Esophagus muscularis mucosa (tissue), 4 donors: Measurements from ENCODE around the gene SPG11. TPM values are rescaled to one million over a fixed set of nuclear protein-coding genes. Genes with fewer than 3 reads are reported as not detected.

Source experiments
- DNase-seq: peaks from one replicate; pipeline ENCODE4 v3.0.0-alpha.2; 2017; ENCODE audit errors: extremely low spot score
- H3K27ac ChIP-seq, 4 donors: fragments of 200-600 bp; sonication (generic); replicated peaks in 1 of 4; 1 replicate in 3 of 4; 2 replicates in 1 of 4; pipeline ENCODE4 v1.5.1; 2016 to 2019; ENCODE audit warnings: mild to moderate bottlenecking in 1 of 4
- H3K27me3 ChIP-seq, 4 donors: fragments of 200-600 bp; sonication (generic); one replicate each; pipeline versions ENCODE4 v1.5.1 to v1.6.0; 2016 to 2019
- H3K36me3 ChIP-seq, 4 donors: fragments of 200-600 bp; sonication (generic); one replicate each; pipeline ENCODE4 v1.5.1; 2016 to 2019
- H3K4me1 ChIP-seq, 4 donors: fragments of 200-600 bp; sonication (generic); one replicate each; pipeline ENCODE4 v1.5.1; 2016 to 2019
- H3K4me3 ChIP-seq, 4 donors: fragments of 200-600 bp; sonication (generic); 1 replicate in 2 of 4; 2 replicates in 2 of 4; pipeline ENCODE4 v1.5.1; 2016 to 2019; ENCODE audit warnings: mild to moderate bottlenecking in 4 of 4, moderate library complexity in 1 of 4
- H3K9me3 ChIP-seq, 4 donors: fragments of 200-600 bp; sonication (generic); 1 replicate in 3 of 4; 2 replicates in 1 of 4; pipeline ENCODE4 v1.5.1; 2016 to 2019
- EP300 ChIP-seq: sonication (generic); formaldehyde crosslinking; IDR thresholded peaks from one replicate; pipeline ENCODE4 v1.6.1; 2017; ENCODE audit warnings: antibody characterized with exemption
- POLR2A ChIP-seq: fragments of 450-650 bp; IDR thresholded peaks from one replicate; pipeline ENCODE4 v1.6.1; 2017; ENCODE audit warnings: antibody characterized with exemption, moderate library complexity, mild to moderate bottlenecking, low read depth
- POLR2AphosphoS5 ChIP-seq, 2 donors: sonication (generic); formaldehyde crosslinking; IDR thresholded peaks; one replicate each; pipeline ENCODE4 v1.6.1; 2017; ENCODE audit warnings: antibody characterized with exemption in 2 of 2
- WGBS: methylation state at CpG from one replicate; pipeline ENCODE4 v1.1.5; 2018; 5-methylcytosine and 5-hydroxymethylcytosine counted together
- intact Hi-C: fragments of 100-400 bp; cut with DNase I; formaldehyde crosslinking; loops from one replicate; pipeline ENCODE4 v1.15.1; 2023
- total RNA-seq, 4 donors: library from RNA; depleted of rRNA; stranded (reverse); fragments of >200 nt; gene quantifications; one replicate each; pipeline versions ENCODE4 v1.1.0 to v1.2.1, GENCODE V29; 2016
- TF ChIP-seq, protein P1 (sequence below), 3 experiments: fragments of 200-600 bp in 2 of 3; fragments of 450-650 bp in 1 of 3; sonication (generic) in 2 of 3; IDR thresholded peaks; one replicate each; pipeline ENCODE4 v1.5.1; 2017 to 2019; ENCODE audit warnings: antibody characterized with exemption in 3 of 3, mild to moderate bottlenecking in 2 of 3, moderate library complexity in 1 of 3

SPG11 gene
- total RNA-seq, 4 donors from 2014 or later, result 40.4 to 80.6 (median 55.2) TPM

DNA sequence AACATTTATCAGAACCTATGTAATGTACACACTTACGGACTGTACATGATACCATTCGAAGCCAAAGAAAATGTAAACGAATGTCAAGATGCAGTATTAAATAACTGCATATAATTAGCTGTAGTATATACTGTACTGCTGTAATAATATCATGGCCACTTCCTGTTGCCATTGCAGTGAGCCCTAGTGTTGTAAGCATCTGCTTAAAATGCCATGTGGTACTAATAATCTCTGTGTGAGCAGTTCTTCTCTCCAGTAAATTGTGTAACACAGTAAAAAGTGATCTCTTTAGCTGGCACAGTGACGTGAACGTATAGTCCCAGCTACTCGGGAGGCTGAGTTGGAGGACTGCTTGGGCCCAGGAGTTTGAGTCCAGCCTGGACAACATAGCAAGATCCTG, 8.6 kb downstream of the SPG11 start:
- peaks cover 34 to 99% (median 81%) of the 10 kb centered on the region in 4 donors for H3K36me3 ChIP-seq
- H3K27ac ChIP-seq, result no peak overlapping the region
- no peak overlapping the region for H3K4me3 ChIP-seq
- no peaks in the 10 kb centered on the region for H3K27me3 ChIP-seq
- H3K9me3 ChIP-seq, result no peaks in the 10 kb centered on the region
- DNase-seq, result no peak
- no peaks in the 10 kb centered on the region for H3K4me1 ChIP-seq
- WGBS, result 89% methylated on average over 6 of the region's 6 CpGs
- intact Hi-C loops, result no loop called here
- TF ChIP-seq POLR2A (no peak), EP300 (no peak), POLR2AphosphoS5 (IDR thresholded peaks at IDR 0.05) (no peak)
- TF ChIP-seq, protein P1, sequence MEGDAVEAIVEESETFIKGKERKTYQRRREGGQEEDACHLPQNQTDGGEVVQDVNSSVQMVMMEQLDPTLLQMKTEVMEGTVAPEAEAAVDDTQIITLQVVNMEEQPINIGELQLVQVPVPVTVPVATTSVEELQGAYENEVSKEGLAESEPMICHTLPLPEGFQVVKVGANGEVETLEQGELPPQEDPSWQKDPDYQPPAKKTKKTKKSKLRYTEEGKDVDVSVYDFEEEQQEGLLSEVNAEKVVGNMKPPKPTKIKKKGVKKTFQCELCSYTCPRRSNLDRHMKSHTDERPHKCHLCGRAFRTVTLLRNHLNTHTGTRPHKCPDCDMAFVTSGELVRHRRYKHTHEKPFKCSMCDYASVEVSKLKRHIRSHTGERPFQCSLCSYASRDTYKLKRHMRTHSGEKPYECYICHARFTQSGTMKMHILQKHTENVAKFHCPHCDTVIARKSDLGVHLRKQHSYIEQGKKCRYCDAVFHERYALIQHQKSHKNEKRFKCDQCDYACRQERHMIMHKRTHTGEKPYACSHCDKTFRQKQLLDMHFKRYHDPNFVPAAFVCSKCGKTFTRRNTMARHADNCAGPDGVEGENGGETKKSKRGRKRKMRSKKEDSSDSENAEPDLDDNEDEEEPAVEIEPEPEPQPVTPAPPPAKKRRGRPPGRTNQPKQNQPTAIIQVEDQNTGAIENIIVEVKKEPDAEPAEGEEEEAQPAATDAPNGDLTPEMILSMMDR (IDR thresholded peaks at IDR 0.05), result no peak

DNA sequence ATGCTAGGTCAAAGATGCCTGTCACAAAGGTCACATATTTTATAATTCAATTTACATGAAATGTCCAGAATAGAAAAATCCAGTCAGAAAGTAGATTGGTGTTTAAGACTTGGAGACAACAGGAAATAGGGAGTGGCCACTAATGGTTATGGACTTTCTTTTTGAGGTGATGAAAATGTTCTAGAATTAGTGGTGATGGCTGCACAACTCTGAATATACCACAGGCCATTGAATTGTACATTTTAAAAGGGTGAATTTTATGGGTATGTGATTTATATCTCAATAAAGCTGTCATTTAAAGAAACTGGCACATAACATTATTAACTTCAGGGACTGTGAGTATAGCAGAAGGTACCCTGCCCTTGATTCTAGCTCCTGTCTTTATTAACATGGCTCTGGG, 15.8 kb downstream of the SPG11 start:
- no peak for DNase-seq
- H3K36me3 ChIP-seq, result peaks cover 26 to 76% (median 61%) of the 10 kb centered on the region in 4 donors
- H3K27me3 ChIP-seq, result no peaks in the 10 kb centered on the region
- TF ChIP-seq EP300 (no peak), POLR2A (no peak), POLR2AphosphoS5 (IDR thresholded peaks at IDR 0.05) (no peak)
- TF ChIP-seq, protein P1 (IDR thresholded peaks at IDR 0.05), result no peak
- no peaks in the 10 kb centered on the region for H3K4me1 ChIP-seq
- H3K27ac ChIP-seq, result no peak overlapping the region
- H3K4me3 ChIP-seq, result no peak overlapping the region
- intact Hi-C loops, result no loop called here
- no peaks in the 10 kb centered on the region for H3K9me3 ChIP-seq

DNA sequence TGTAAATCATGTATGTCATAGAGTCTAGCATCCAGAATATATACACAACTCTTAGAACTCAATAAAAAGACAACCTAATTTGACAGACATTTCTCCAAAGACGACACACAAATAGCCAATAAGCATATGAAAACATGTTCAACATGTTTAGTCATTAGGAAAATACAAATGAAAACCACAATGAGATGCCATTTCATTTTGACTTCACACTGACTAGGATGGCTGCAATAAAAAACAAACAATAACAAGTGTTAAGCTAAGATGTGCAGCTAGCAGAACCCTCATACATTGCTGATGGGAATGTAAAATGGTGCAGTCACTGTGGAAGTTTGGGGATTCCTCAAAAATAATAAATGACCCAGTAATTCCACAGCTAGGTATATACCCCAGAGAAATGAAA, 16.4 kb downstream of the SPG11 start:
- H3K27me3 ChIP-seq, result no peaks in the 10 kb centered on the region
- H3K9me3 ChIP-seq, result no peaks in the 10 kb centered on the region
- no peak for DNase-seq
- H3K27ac ChIP-seq, result no peak overlapping the region
- H3K36me3 ChIP-seq, result peaks cover 23 to 72% (median 56%) of the 10 kb centered on the region in 4 donors
- WGBS, result 94% methylated on average over 1 of the region's 1 CpG
- H3K4me1 ChIP-seq, result no peaks in the 10 kb centered on the region
- no peak overlapping the region for H3K4me3 ChIP-seq
- intact Hi-C loops, result no loop called here
- TF ChIP-seq, protein P1 (IDR thresholded peaks at IDR 0.05), result no peak
- no peak for TF ChIP-seq POLR2A
- no peak for TF ChIP-seq POLR2AphosphoS5 (IDR thresholded peaks at IDR 0.05)
- no peak for TF ChIP-seq EP300

DNA sequence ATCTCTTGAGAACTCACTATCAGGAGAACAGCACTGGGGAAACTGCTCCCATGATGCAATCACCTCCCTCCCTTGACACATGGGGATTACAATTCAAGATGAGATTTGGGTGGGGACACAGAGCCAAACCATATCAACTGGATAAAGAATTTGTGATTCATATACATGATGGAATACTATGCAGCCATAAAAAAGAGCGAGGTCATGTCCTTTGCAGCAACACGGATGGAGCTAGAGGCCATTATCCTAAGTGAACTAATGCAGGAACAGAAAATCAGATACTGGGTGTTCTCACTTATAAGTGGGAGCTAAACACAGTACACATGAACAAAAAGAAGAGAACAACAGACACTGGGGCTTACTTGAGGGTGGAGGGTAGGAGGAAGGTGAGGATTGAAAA, 17.0 kb downstream of the SPG11 start:
- DNase-seq, result no peak
- peaks cover 17 to 70% (median 50%) of the 10 kb centered on the region in 4 donors for H3K36me3 ChIP-seq
- 97% methylated on average over 2 of the region's 2 CpGs for WGBS
- H3K27ac ChIP-seq, result no peak overlapping the region
- no peaks in the 10 kb centered on the region for H3K4me1 ChIP-seq
- no peaks in the 10 kb centered on the region for H3K9me3 ChIP-seq
- TF ChIP-seq, protein P1 (IDR thresholded peaks at IDR 0.05), result no peak
- TF ChIP-seq POLR2AphosphoS5 (IDR thresholded peaks at IDR 0.05) (no peak), POLR2A (no peak), EP300 (no peak)
- intact Hi-C loops, result no loop called here
- H3K4me3 ChIP-seq, result no peak overlapping the region
- no peaks in the 10 kb centered on the region for H3K27me3 ChIP-seq

DNA sequence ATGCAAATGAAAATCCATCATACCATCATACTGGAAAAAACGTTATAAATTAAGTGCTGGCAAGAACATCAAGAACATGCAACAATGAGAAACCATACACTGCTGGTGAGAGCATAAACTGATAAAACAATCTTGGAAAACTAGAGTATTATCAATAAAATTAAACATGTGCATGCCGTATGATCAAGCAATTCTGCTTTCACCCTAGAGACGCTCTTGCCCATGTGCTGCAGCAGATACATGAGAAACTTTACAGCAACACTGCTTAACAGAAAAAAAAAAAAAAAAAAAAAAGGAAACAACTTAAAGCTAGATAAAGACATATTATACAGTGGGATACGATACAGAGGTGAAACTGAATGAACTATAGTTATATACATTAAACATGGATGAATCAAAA, 21.8 kb downstream of the SPG11 start:
- H3K9me3 ChIP-seq, result no peaks in the 10 kb centered on the region
- intact Hi-C loops, result no loop called here
- no peak overlapping the region for H3K27ac ChIP-seq
- H3K36me3 ChIP-seq, result peaks cover 22 to 57% (median 34%) of the 10 kb centered on the region in 4 donors
- no peak overlapping the region for H3K4me3 ChIP-seq
- DNase-seq, result no peak
- WGBS, result 83% methylated on average over 4 of the region's 4 CpGs
- no peaks in the 10 kb centered on the region for H3K4me1 ChIP-seq
- TF ChIP-seq POLR2AphosphoS5 (IDR thresholded peaks at IDR 0.05), result no peak
- TF ChIP-seq, protein P1 (IDR thresholded peaks at IDR 0.05), result no peak
- no peak for TF ChIP-seq POLR2A
- TF ChIP-seq EP300, result no peak
- H3K27me3 ChIP-seq, result no peaks in the 10 kb centered on the region
